Measurements from ENCODE around the gene XYLT2. TPM values are rescaled to one million over a fixed set of nuclear protein-coding genes. Genes with fewer than 3 reads are reported as not detected.

The XYLT2 gene
- total and polyA plus RNA-seq, 2 of the 8 experiments (the other 6 are each of a cell fraction or from before 2014, with no cell fraction given): 28.0 to 29.9 TPM

DNA sequence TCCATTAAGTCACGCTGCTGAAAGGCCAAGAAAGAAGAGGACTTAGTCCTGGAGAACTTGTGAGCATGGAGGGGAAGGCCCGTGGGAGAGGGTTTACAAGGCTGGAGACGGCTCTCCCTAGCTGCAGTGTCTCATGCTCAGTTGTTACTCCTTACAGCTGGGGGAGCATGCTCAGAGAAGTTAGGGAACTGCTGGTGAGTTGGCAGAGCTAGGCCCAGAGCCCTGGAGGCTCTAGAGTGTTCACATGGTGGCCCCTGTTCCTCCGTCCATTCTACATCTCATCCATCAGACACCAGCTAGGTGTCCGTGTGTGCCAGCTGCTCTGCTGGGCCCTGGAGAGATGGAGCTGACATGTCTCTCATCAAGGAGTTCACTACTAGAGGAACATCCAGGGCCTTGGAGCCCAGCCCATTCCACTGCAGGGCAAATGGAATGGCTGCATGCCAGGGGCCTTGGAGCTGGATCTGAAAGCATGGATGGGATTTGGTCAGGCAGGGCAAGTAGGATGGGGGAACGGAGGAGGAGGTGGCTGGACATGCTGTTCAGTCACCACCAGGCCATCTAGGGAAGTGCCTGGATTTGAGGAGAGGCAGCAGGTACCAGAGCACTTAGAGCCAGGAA is 6.3 kb downstream of the XYLT2 start:
- CTCF ChIA-PET (ENCODE audit: partially characterized antibody): interaction anchor here (0.6 to 2.2 kb wide), 10 partner anchors 10 to 232 kb away, joined by 3 to 11 read pairs (median 3); no protein-coding TSS in a partner anchor

More for the DNA sequence above, 6.3 kb downstream of the XYLT2 start:
- 80% methylated on average over 6 of the region's 6 CpGs; no CpG with 5 or more reads in 1 of the 2 experiments for WGBS, 2 experiments (ENCODE audit: extremely low coverage in 1 of 2, insufficient coverage in 1 of 2, insufficient read length in 1 of 2, insufficient replicate concordance in 2 of 2, low coverage in 1 of 2, low lambda C conversion rate in 2 of 2, missing lambda C conversion rate in 1 of 2)
- Histone ChIP-seq H3K4me1 (replicated peaks in 1 of 4; ENCODE audit: control insufficient read depth in 3 of 4, insufficient read depth in 4 of 4, low read length in 3 of 4) (peaks cover 4 to 12% (median 8%) of the 10 kb centered on the region in 4 experiments), H4K5ac (ENCODE audit: insufficient read length, low read depth, low read length) (no peak overlapping the region), H3K4me2 (ENCODE audit: insufficient read depth in 1 of 2, low read depth in 2 of 2, low read length in 2 of 2) (no peak overlapping the region), H2BK5ac (ENCODE audit: low read depth, low read length) (no peak overlapping the region), H2BK15ac (ENCODE audit: low read length) (no peak overlapping the region), H3K18ac (ENCODE audit: extremely low read depth, low read length) (no peak overlapping the region), H3K23me2 (ENCODE audit: low read depth, low read length) (peaks cover 5% of the 10 kb centered on the region; the same call in 1 of the 2 replicates), H2BK12ac (ENCODE audit: low read depth, low read length) (no peak overlapping the region), H2BK20ac (ENCODE audit: low read length) (no peak overlapping the region), H2AK5ac (ENCODE audit: low read depth, low read length) (no peak overlapping the region), H3K4me3 (ENCODE audit: extremely low read depth in 1 of 4, insufficient read depth in 2 of 4, low read depth in 3 of 4, low read length in 4 of 4) (no peak overlapping the region), H4K91ac (replicated peaks; ENCODE audit: insufficient read length, low read length) (no peak overlapping the region), H3K79me2 (ENCODE audit: control insufficient read depth in 1 of 2, insufficient read depth in 2 of 2, low read length in 2 of 2) (peaks cover 0 to 20% of the 10 kb centered on the region in 2 experiments; a peak in 2 of 4 replicates), H3K14ac (ENCODE audit: insufficient read length) (no peak overlapping the region), H4K20me1 (replicated peaks in 1 of 2; ENCODE audit: control insufficient read depth in 1 of 2, insufficient read depth in 2 of 2, low read length in 2 of 2) (peaks cover 1 to 31% of the 10 kb centered on the region in 2 experiments), H4K8ac (ENCODE audit: extremely low read depth, insufficient read depth, low read length) (no peak overlapping the region), H2BK120ac (replicated peaks; ENCODE audit: low read depth, low read length) (no peak overlapping the region), H3K27ac (ENCODE audit: low read depth, low read length) (no peak overlapping the region), H3K9ac (replicated peaks in 1 of 4; ENCODE audit: extremely low read depth in 1 of 4, low read depth in 3 of 4, low read length in 3 of 4) (no peak overlapping the region; a peak in 1 of 7 replicates), H3K56ac (replicated peaks; ENCODE audit: insufficient read length, low read depth, low read length) (no peak overlapping the region), H3K23ac (ENCODE audit: insufficient read length) (no peak overlapping the region), H3K79me1 (ENCODE audit: low read depth, low read length) (peaks cover 15% of the 10 kb centered on the region), H3K36me3 (ENCODE audit: control insufficient read depth in 2 of 4, insufficient read depth in 4 of 4, low read length in 3 of 4) (peaks cover 7 to 35% (median 23%) of the 10 kb centered on the region in 4 experiments), H3K9me3 (ENCODE audit: insufficient read depth in 2 of 2, low read depth in 1 of 2, low read length in 1 of 2) (no peaks in the 10 kb centered on the region), H3K27me3 (replicated peaks in 1 of 4; ENCODE audit: control insufficient read depth in 3 of 4, extremely low read depth in 1 of 4, insufficient read depth in 3 of 4, low read length in 3 of 4) (no peaks in the 10 kb centered on the region), H2AFZ (ENCODE audit: low read length) (no peak overlapping the region), H3K4ac (replicated peaks; ENCODE audit: insufficient read length, low read depth, low read length) (no peak overlapping the region)
- DNase-seq (ENCODE audit: low read depth in 1 of 2, low spot score in 2 of 2) (no peak), FAIRE-seq (no peak)
- POLR2A ChIA-PET (ENCODE audit: partially characterized antibody): interaction anchor here (1.1 to 12.4 kb wide), 3 partner anchors 10 to 34 kb away, joined by 3 to 135 read pairs (median 4); no protein-coding TSS in a partner anchor
- TF ChIP-seq BACH1 (IDR thresholded peaks at IDR 0.05; ENCODE audit: low read length) (no peak), CHD1 (IDR thresholded peaks at IDR 0.05; ENCODE audit: low read depth, low read length) (no peak), JUN (IDR thresholded peaks at IDR 0.05; ENCODE audit: low read depth, low read length) (no peak), CEBPB (IDR thresholded peaks at IDR 0.05; ENCODE audit: low read depth, low read length) (no peak), KDM4A (IDR thresholded peaks at IDR 0.05; ENCODE audit: low read depth, low read length, severe bottlenecking) (no peak)
- TF ChIP-seq, protein P1, sequence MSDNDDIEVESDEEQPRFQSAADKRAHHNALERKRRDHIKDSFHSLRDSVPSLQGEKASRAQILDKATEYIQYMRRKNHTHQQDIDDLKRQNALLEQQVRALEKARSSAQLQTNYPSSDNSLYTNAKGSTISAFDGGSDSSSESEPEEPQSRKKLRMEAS (IDR thresholded peaks at IDR 0.05): no peak
